ENCODE results near the gene SBF1. TPM values are rescaled to one million over a fixed set of nuclear protein-coding genes. Genes with fewer than 3 reads are reported as not detected.
"Not testable (repeated sequence)": the region's sequence is repeated elsewhere in the genome, so short reads cannot be mapped to it uniquely, and the experiment has no call there.

The SBF1 gene
- total and polyA plus RNA-seq, 2 of the 13 experiments (the other 11 are each of a cell fraction or from before 2014, with no cell fraction given): 31.7 to 40.9 TPM

- peak; percentile 11; the same call in 1 of the 2 replicates for TF ChIP-seq GFI1 (CRISPR knock-in tag; IDR thresholded peaks at IDR 0.05; ENCODE audit: borderline replicate concordance)
- TF ChIP-seq ZFP36L1 (CRISPR knock-in tag; IDR thresholded peaks at IDR 0.05): 0 out of 2 replicates have a peak, but pooled peaks have one; percentile 2
- CTCF ChIA-PET (ENCODE audit: low intra/inter-chr PET ratio, low total read pairs); H2AFZ ChIP-seq (ENCODE audit: low read length); in situ Hi-C loops (cut with HindIII; ENCODE audit: extremely low pct_ligation_motif_present, low pct_unique_long_range_greater_than_20kb); H3K9ac ChIP-seq (ENCODE audit: insufficient read depth, low read depth, low read length); ATAC-seq; FAIRE-seq; DNase-seq (ENCODE audit: low spot score); H3K27me3 ChIP-seq (ENCODE audit: control insufficient read depth in 1 of 2, insufficient read depth in 2 of 2, low read length in 2 of 2); BruUV-seq (replicated peaks); H3K9me3 ChIP-seq (ENCODE audit: low read length); TF ChIP-seq GABPA (IDR thresholded peaks at IDR 0.05; ENCODE audit: low read depth, low read length); CREB1 (IDR thresholded peaks at IDR 0.05): not testable (repeated sequence)
- 0 out of 2 replicates have a peak, but pooled peaks have one; percentile 2 for TF ChIP-seq GABPA (CRISPR knock-in tag; IDR thresholded peaks at IDR 0.05; ENCODE audit: low read depth)
- TF ChIP-seq CCDC6 (CRISPR knock-in tag; IDR thresholded peaks at IDR 0.05): 0 out of 2 replicates have a peak, but pooled peaks have one; percentile 4
- TF ChIP-seq RCOR2 (CRISPR knock-in tag; IDR thresholded peaks at IDR 0.05): peak; percentile 4; the same call in 1 of the 2 replicates
- TF ChIP-seq CREB1 (CRISPR knock-in tag; IDR thresholded peaks at IDR 0.05): 0 out of 2 replicates have a peak, but pooled peaks have one; percentile 6
- TF ChIP-seq ZNF205 (CRISPR knock-in tag; IDR thresholded peaks at IDR 0.05): 0 out of 2 replicates have a peak, but pooled peaks have one; percentile 21
- 54% methylated on average over 3 of the region's 4 CpGs for WGBS (ENCODE audit: low lambda C conversion rate)
- Histone ChIP-seq H3K79me2 (ENCODE audit: insufficient read depth, low read length) (peaks cover 45% of the 10 kb centered on the region), H3K27ac (ENCODE audit: extremely low read length, insufficient read depth, low read length) (peak overlapping the region; percentile 56), H3K4me1 (ENCODE audit: insufficient read depth, low read length) (peaks cover 87% of the 10 kb centered on the region), H3K36me3 (replicated peaks in 1 of 2; ENCODE audit: control insufficient read depth in 1 of 2, insufficient read depth in 2 of 2, low read length in 2 of 2) (peaks cover 20 to 44% of the 10 kb centered on the region in 2 experiments), H3K4me2 (ENCODE audit: low read depth, low read length) (peak overlapping the region; percentile 76), H3K4me3 (replicated peaks in 1 of 3; ENCODE audit: insufficient read depth in 1 of 3, low read depth in 2 of 3, low read length in 3 of 3) (peak overlapping the region in 1 of 3 experiments; percentile 11; a peak in 1 of 6 replicates), H4K20me1 (ENCODE audit: insufficient read depth, low read length) (peaks cover 22% of the 10 kb centered on the region; the same call in 1 of the 2 replicates)
- POLR2A ChIA-PET: interaction anchor here (0.8 to 2.2 kb wide), 4 partner anchors 10 to 154 kb away, joined by 3 to 32 read pairs (median 4); partner anchors contain the start of gene LMF2
- intact Hi-C loops (cut with micrococcal nuclease; ENCODE audit: unreplicated experiment): loop anchor here (2.0 kb wide), 1 partner anchor 55 kb away; the partner anchor contains the start of gene PPP6R2
Measured at GRCh38 chr22:50397371-50398060, 77.3 kb downstream of the SBF1 start.

All from HepG2 (cell line).